ENCODE measurements around the gene GUCY1A2. TPM values are rescaled to one million over a fixed set of nuclear protein-coding genes. Genes with fewer than 3 reads are reported as not detected.
"Not testable (repeated sequence)": the region's sequence is repeated elsewhere in the genome, so short reads cannot be mapped to it uniquely, and the experiment has no call there.

GUCY1A2 gene
- 0.84 TPM for total RNA-seq

DNA sequence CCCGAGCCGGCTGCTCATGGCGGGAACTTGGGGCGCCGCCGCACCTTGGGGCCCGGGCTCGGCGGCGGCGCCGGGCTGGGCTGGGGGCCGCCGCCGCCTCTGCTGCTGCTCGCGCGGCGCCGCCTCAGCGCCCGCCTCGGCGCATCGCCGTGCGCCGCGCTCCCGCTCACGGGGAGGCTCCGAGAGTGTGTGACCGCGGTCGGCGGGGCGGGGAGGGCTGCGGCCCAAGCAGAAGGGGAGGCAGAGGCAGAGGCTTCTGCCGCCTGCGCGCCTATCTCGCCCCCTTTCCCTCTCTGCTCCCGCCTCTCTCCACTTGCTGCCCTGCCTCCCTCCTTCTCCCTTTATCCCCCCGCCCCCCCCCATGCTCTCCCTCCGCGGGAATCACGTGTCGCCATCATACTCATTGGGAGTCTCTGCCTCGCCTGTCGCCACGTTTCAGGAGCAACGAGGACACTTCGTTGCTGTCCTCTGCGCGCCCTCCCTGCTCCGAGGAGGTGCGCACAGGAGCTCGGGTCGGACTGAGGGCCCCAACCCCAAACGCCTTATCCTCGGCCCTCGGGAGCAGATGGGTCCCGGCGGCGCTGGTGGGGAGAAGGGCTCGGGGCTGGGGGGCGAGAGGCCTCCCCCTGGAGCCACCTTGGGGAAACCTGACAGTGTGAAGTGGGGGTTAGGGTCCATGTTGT is at the start of gene GUCY1A2:
Gene GUCY1A2 (minus strand): TSS at position 258 of the 683 bp plus-strand sequence. CDS start 421 bp downstream, outside the sequence.
- ATAC-seq, result no peak

DNA sequence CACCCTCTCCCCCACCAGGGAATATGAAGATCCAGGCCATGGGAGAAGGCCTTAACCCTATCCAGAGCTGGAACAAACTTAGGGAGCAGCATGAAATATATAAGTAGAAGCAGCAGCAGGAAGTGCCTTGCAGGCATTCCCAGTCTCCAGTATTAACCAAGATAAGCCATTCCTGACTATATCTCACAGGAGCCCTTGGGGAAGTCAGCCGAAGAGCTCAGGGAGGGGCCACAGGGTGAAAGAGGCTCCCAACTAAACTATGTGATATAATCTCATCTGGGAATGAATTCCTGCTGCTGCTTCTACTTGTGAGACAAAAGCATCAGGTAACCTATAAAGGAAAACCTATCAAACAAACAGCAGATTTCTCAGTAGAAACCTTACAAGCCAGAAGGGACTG is 36.1 kb upstream of the GUCY1A2 start:
- no peak for ATAC-seq

DNA sequence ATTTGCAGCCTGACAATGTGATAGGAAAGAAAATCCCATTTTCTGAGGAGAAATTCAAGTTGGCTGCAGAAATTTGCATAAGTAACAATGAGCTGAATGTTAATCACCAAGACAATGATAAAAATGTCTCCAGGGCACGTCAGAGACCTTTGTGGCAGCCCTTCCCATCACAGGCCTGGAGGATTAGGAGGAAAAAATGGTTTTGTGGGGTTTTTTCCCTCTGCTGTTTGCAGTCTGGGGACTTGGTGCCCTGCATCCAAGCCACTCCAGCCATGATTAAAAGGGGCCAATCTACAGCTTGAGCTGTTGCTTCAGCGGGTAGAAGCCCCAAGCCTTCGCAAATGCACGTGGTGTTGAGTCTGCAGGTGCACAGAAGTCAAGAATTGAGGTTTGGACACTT is 33.1 kb upstream of the GUCY1A2 start:
- ATAC-seq, result not testable (repeated sequence)

GRCh38 chr11:107050899-107051298 is 32.6 kb upstream of the GUCY1A2 start:
- ATAC-seq, result not testable (repeated sequence)

DNA sequence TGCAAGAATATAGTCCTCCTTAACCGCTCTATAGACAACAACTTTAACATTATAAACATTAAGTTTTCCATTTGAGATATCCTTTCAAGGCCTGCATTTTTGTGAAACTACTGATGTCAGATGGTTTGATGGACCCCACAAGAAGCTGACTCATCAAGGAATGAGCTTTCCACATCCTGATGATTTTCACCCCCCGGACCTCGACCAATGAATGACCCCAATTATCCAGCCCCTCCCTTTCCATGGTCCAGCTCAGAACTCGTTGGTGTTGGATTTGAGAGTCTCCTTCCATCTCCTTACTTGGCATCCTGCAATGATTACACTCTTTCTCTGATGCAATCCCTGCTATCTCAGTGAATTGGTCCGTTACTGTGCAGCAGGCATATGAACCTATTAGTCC is 31.8 kb upstream of the GUCY1A2 start:
- ATAC-seq, result no peak

DNA sequence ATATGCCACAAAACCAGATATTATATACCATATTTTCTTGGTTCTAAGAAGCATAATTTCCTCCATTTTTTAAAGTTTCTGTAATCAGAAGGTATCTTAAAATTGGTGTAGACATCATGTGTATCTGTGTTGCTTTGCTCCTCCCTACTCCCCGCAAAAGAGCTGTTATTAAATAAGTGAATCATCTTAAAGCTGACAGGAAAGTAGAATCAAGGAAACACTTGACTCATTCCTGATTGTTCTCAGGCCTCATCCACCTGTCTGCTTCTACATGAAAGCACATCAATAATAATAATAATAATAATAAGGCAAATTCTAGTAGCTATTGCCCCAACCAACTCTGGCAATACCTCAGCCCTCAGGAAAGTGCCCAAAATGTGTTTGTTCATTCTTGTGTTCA is 26.2 kb upstream of the GUCY1A2 start:
- no peak for ATAC-seq

GRCh38 chr11:107043242-107044006 is 25.1 kb upstream of the GUCY1A2 start:
- no peak for ATAC-seq

GRCh38 chr11:107042748-107043147 is 24.5 kb upstream of the GUCY1A2 start:
- ATAC-seq, result no peak

DNA sequence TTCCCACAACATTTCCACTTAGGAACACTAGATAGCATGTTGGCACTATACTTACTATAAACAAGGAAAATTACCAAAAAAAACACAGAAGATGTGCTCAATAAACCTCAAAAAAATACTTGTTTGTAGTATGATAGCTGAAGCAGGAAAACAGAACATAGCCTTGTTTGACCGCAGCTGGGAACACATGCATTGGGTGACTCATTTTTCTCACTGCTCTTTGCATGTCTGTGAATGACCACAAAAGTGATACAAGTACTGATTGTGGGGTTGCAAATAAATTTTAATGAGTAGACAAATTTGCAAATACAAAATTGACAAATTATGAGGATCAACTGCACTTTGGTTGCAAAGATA is 22.8 kb upstream of the GUCY1A2 start:
- no peak for ATAC-seq

DNA sequence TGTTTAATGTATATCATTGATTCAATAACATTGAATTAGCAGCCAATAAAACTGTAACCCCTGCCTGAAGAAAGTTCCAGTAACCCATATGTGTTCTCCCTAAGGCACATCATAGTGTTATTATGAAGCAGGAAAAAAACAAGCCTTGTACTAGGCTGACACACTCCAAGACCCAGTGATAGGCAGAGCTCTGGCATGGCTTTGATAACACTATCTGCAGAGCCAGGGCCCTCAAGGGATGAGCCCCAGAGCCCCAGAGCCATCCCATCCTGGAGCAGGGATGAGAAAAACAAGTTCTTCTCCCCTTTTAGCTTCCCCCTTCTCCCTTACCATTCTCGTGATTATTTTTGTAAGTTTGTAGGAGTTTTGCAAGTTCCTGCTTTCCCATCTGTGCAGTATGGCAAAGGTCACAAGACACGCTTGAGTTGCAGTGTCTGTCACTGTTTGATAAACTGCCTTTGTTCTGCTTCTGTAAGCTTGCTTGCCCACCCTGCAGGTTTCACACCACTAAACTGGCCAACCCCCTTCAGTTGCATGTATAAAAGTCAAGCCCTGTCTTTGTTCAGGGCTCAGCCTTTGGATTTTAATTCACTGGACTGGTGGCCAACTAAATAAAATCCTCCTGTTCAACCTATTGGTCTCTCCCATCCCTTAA is 22.3 kb upstream of the GUCY1A2 start:
- ATAC-seq, result no peak

DNA sequence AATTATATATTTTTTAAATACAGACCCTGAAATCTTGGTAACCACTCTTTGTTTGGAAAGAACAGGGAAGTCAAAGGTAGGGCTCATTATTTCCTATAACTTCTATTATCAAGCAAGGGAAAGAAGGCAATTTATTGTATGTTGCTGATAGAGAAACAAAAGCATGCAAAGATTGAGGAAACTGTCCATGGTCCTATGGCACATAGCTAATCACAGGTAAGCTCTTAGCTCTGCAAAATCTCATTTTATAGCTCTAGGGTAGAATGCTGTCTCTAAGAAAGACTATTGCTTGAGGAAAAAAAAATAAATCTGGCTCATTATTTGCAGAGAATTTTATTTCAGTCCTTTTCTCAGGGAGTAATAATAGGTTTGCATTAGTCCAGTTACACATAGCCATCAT is 7.4 kb upstream of the GUCY1A2 start:
- ATAC-seq, result no peak

GRCh38 chr11:107020594-107020993 is 2.3 kb upstream of the GUCY1A2 start:
- no peak for ATAC-seq

GRCh38 chr11:107018902-107019493 is 722 bp upstream of the GUCY1A2 start:
- peak; percentile 85 for ATAC-seq

GRCh38 chr11:107017433-107018218 is 650 bp downstream of the GUCY1A2 start:
- ATAC-seq, result peak; percentile 56

DNA sequence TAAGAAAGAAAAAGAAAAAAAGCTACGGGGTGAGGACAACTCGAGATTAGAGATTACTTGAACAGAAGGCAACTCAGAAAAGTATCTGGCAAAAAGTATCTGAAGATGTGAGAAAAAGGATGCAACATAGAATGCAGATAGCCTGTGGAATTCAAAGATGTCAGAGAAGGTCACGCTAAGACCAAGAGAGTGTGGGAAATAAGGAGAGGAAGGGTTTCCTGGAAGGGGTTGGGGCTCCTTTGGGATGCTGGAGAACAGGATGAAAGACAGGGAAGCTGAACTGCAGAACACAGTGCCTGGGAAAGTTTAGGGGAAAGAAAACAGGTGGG is 1.2 kb downstream of the GUCY1A2 start:
- ATAC-seq, result no peak

DNA sequence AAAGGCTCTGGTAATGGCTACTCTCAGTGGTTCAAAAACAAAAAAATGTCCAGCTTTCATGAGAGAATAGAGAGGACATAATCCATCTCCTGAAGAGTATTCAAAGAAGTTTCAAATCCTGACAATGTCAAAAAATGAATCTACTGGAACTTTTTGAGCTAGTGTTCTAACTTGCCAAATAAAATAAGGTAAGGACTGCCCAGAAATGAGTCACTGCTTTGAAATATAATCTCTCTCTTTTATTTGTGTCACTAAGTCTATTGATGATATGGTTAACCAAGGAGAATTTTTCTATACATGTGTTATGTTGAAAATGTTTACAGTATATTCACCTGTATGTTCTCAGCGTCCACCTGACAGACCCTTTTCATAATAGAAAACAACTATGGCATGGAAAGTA is 3.4 kb downstream of the GUCY1A2 start:
- ATAC-seq, result no peak

- ATAC-seq, result no peak
Observed at GRCh38 chr11:107011977-107012376, 6.3 kb downstream of the GUCY1A2 start.

- no peak for ATAC-seq
Observed at GRCh38 chr11:107009190-107009589, 9.1 kb downstream of the GUCY1A2 start.

GRCh38 chr11:107006076-107006833 is 12.0 kb downstream of the GUCY1A2 start:
- no peak for ATAC-seq

DNA sequence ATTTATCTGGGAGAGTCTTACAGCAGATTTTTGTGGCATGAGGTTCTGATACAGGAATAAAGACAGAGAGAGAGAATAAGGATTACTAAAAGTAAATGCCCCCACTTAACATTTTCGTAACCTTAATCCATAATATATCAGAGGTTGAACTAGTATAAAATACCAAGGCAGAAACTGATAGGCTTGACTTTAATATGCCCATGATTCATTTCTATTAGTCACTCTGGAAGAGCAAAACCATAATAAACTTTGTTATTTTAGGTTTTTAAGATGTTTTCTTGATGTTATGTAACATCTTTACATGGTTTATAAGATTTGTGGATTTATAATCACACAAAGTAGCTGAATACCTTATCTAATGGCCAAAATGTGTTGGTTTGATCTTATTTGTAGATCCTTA is 19.1 kb downstream of the GUCY1A2 start:
- ATAC-seq, result no peak

- no peak for ATAC-seq
Observed at GRCh38 chr11:106998916-106999188, 19.4 kb downstream of the GUCY1A2 start.

Data from esophagus mucosa (tissue), 1 donor.